HuH-7 (cell line): Measurements from ENCODE around the gene MPZL3.
"Not testable (repeated sequence)": the region's sequence is repeated elsewhere in the genome, so short reads cannot be mapped to it uniquely, and the experiment has no call there.

Experiments used
- DNase-seq: peaks from one replicate; pipeline ENCODE4 v3.0.0; 2011; ENCODE audit warnings: low spot score

The MPZL3 gene

DNA sequence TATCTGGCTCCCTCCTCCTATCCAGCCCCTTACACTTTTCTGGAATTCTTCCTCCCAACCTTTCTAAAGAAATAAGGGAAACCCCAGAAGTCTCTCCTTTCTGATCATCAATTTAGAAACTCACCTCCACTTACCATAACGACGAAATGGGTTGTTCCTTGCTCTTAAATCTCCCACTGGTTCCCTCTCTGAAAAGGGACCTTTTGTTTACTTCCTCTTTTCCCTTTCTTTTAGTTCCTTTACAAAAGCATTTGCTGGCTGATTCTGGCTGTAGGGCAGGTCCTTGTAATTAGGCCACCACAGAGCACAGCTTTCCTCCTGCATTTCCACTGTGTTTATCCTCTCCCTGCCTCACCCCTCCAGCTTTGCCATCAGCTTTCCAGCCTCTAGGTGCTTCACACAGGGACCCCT lies 39.4 kb downstream of the MPZL3 start:
- DNase-seq = no peak

DNA sequence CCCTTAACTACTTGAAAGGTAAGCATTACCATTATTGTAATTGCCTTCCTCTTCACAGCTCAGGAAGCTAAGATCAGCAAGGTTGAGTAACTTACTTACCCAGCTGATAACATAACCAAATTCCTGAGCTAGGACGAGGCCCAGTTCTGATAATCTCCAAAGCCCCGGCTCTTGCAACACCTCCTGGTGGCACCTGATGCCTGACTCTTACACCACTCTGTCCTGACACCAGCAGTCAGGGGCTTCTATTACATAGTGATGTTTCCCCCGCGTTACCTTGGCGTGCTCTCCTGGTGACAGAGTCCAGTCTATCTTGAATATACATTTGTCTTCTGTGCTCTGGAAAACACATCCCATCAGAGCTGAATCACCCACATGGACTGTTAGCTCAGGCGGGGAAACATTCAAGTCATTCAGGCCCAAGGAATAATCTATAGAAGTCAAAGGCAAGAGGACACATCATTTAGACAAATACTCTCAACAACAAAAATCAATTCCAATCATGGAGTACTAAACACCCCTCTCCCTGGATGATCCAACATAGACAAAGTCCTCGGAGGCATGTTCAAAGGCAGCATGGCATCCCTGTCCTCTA lies 39.9 kb downstream of the MPZL3 start:
- peak; percentile 66 for DNase-seq

DNA sequence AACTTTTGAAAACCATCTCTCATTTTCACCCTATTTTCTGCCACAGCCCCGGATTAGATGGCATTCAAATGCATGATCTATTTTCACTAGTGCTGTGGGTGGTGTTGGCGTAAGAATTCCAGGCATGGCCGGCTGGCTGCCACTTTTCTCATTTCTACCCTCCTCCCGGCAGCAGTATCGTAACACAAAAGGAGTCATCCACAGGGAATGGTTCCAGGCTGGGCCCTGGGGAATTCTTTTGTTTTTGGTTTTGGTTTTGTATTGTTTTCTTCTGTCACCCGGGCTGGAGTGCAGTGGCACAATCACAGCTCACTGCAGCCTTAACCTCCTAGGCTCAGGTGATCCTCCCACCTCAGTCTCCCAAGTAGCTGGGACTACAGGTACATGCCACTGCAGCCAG lies 41.2 kb downstream of the MPZL3 start:
- DNase-seq = no peak

DNA sequence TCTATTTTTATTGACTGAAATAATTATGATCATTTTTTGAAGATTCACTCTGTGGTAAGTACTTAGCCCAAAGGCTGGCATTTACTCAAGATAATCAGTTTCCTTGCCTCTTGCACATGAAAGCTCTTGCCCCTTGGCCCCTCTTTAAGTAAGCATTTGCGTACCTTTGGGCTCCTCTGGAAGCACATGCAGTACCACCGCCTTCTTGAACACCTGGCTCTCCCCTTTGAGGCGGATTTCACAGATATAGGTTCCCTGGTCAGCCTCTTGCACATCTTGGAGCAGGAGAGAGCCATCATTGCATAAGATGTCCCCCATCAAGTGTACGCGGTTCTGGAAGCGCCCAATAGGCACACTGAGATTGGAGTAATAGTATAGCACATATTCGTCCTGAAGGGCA lies 41.8 kb downstream of the MPZL3 start:
- DNase-seq = no peak

DNA sequence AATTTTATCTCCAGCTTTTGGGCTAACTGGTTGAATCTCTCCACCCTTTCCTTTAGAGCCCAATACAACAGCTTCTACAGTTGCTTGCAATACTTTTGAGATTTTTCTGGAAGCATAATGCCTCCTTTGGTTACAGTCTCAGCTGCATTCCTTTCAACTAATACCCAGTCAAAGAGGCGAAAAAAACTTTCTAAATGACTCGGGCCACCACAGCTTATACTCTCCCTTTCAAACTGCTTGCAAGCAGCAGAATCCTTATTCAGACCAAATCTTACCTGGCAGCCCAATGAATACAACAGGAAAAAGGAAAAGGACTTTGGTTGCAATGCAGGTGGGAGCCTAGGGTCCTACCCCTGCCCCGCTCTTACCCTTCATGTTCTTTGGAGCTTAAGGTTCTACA lies 43.1 kb downstream of the MPZL3 start:
- no peak for DNase-seq

DNA sequence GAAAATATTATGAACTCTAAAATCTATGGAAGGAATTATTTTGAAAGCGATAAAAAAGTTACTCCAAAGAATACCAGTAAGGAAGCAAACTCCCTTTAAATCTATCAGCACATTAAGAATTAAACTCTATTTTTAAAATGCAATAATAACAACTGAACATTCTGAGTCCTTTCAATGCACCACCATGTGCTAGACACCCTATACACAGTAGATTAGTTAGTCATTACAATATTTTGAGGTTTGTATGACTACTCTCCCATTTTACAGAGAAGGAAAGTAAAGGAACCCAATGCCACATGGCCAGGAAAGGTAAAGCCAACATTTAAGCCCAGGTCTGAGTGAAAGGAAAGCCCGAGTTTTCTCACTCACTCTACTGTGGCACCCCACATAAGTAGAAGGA lies 45.1 kb downstream of the MPZL3 start:
- DNase-seq = no peak

DNA sequence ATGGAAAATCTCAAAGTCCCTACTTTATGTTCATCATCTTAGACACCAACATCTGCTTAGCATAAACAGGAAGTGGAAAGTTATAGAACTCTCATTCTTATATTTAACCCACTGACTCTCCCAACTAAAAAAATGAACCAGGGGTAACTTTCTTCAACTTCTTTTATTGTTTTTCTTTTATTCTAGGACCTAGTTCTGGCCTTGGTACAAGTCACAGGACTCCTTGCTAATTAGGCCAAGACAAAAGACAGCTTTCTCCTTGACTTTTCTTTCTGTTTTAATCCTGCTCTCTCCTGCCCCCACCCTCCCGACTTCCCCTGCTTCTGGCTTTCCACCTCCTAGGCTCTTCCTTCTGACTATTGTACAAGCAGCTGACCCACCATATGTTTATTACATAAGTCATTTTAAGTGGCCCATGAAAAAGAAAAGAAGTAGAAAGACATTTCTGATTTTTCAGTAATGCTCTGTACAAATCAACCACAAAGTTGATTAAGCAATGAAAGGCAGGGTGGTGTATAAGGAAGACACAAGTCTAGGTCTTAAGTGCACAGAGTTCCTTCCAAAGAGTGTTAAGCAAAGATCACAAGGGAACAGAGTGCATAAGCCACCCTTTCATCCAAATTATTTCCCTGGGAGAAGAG lies 45.7 kb downstream of the MPZL3 start:
- no peak for DNase-seq

DNA sequence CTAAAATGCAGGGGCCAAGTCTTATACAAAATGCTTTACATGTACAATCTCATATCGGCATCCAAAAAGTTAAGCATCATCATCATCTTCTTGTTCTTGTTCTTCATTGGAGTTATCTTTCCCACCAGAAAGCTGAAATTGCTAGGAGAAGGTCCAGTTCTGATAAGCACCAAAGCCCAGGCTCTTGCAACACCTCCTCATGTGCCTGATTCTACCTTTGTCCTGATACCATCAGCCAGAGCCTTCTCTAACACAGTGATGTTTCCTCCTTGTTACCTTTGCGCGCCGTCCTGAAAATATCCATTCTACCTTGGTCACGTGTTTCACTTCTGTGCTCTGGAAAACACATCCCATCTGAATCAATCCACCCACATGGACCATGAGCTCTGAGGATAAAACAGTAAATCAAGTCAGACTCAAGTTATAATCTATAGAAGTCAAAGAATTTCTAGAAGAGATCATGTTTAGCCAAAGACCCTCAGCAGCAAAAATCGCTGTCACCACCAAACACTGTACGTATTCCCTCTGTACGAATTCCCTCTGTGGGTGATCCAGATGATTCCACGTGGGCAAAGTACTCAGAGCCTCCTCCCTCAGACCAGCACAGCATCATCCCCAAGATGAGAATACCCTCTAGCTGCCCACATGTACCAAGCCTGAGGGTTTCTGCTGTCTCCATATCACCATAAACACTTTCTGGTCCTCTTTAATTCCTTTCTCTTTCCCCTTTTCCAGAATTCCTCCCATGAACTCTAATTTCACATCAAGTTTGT lies 46.4 kb downstream of the MPZL3 start:
- no peak for DNase-seq

DNA sequence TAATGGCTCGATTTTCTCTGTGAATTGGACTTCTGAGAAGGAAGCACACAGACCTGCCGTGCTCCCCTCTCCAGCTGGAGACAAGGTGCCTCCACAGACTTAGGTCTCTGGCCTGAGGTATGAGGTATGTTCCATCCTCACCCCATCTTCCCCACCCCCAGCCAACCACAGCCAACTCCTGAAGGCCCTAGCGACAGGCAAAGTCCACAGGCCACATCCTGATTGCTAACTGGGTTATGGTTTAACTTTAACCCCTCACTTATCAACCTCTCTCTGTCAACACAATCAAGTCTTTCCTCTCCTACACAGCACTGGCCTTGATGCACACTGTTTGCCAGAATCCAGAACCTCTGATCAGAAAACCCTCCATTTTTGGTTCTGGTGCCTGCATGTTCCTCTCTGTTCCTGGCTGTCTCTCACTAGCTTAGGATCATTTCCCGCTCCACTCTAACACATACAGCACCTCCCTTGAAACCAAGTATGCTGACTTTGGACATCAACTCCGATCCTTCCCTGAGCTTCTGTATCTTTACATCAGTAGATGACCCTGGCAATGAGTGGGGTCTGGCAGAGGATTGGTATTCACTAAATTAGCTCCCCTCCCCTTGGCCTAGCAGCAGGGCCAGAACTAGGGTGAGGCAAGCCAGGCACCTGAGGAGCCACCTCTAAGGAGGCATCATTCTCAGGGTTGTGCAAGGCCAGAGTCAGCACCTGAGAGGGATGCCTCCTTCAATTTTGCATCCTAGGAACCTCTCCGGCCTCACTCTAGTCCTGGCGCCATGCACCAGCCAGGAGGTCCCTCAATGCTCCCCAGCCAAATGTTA lies 49.4 kb downstream of the MPZL3 start:
- peak; percentile 71 for DNase-seq

DNA sequence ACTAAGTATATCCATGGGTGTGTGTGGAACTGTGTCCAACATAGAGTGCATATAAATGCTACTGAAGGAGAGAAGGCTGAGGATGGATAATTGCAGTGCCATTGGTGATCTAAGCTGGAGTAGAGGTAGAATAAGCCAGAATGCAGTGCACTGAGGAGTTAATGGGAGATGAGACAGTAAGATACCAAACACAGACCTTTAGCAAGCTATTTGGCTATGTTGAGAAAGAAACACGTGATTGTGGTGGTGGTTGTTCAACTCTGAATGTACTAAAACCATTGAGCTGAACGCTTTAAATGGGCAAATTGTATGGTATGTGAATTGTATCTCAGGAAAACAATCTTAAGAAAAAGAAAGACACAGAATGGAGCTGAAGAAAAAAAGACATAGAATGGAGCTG lies 50.2 kb downstream of the MPZL3 start:
- no peak for DNase-seq

DNA sequence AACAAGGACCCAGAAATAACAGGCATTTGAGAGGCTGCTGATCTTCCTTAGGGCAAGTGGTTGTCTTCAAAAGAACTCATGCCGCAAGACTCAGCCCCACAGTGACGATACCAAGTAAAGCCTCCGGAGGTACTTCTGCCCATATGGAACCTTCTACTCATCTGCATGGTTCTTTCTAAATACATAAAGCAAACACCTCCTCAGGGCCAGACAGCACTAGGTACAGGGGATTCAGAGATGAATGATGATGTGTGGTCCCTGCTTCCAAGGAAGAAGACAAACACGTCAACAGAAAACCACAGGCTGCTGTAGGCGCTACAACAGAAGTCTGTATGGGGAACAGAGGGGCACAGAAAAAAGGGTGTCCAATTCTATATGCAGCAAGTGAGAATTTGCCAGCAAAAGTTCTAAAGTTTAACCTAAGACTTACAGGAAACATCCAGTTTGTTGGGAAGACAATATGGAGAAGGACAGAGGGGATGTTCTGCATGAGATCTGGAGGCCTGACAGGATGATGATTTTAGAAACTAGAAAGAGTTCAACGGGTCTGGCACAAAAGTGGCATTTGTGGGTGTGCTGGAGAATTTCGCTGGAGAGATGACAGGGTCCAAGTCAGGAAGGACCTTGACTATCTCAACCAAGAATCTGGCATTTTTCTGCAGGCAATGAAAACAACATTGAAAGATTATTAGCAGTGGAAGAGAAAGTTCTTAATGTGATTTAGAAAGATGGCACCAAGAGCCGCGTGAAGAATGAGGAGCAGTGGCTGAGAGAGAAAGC lies 51.1 kb downstream of the MPZL3 start:
- DNase-seq = no peak

DNA sequence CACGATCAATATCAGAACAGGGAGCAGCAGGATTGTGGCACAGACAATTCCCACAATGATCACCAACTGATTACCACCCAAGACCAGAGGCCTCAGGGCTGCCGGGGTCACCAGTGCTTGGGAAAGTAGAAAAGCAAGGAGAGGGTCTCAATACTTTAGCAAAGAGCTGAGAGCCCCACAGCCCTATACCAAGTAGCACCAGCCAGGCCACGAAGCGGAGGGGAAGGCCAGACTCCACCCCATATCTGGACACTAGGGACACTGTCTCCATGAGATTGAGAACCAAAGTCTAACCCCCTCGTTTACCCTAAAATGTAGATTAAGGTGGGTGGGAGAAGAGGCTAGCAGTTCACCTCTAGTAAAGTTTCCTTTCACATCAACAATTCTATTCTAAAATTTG lies 51.7 kb downstream of the MPZL3 start:
- DNase-seq = no peak

DNA sequence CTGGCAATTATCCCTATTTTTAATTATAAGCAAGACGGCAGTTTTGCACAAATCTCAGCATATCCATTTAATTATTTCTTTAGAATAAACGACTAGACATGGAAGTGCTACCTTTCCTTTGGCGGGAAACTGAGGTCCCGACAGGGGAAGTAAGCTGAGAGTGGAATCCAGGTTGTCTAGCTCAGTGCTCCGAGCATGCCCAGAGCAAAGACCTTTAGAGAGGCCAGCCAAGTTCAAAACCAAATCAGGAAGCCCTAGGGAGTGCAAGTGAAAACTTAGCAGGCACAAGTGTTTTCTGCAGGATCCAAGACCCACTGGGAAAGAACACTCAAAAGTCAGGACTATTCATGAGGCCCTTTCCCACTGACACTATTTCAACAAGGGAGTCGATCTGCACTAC lies 53.0 kb downstream of the MPZL3 start:
- no peak for DNase-seq

DNA sequence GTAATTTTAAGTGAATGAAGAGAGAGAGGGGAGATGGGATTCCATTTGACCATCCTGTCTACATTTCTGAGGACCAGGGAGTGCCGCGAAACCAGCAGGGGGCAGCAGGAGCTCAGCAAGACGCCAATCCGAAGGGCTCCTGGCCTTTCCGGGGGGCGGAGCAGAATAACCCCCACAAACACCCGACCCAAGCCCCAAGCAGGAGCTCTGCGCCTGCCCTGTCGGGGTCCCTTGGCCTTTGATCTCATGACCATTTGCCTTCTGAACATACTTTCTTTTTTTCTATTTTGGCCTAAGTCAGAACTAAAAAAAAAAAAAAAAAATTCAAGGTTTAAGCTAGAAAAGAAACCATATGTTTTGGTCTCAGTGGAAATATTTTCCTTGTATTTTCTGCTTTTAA lies 53.8 kb downstream of the MPZL3 start:
- peak; percentile 71 for DNase-seq

DNA sequence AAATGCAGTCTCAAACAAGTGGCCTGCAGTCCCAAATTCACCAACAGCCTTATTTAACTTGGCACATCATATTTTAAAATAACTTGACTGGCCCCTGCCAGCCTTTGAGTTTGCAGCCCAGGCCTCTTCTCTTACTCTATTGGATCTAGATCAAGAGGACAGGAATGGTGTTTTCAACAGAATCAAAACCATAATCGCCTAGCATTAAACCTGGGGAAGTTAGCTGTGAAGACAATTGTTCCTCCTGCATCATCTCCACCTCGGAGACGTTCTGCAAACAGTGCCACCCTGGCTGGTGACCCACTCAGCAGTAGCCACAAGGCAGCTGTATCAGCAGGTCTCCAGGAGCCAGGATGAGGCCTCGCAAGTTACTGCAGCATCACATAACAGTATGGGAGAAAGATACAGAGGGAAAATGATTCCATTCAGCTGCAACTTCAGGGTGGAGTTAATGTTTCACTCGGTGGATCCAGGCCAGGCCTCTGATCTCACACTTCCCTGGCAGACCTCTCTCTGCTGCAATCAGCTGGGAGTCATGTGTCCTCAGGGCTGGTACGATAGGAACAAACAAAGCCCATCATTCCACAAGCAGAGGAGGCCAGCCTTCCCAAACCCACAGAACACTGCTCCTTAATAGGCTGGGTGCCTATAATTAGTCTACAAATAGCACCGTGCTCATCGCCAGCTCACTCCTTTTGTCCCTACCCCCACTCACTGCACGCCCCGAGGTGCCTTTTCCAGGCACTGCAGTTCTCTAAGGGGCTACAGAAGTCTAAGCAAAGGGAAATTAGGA lies 57.1 kb downstream of the MPZL3 start:
- DNase-seq = peak; percentile 84

DNA sequence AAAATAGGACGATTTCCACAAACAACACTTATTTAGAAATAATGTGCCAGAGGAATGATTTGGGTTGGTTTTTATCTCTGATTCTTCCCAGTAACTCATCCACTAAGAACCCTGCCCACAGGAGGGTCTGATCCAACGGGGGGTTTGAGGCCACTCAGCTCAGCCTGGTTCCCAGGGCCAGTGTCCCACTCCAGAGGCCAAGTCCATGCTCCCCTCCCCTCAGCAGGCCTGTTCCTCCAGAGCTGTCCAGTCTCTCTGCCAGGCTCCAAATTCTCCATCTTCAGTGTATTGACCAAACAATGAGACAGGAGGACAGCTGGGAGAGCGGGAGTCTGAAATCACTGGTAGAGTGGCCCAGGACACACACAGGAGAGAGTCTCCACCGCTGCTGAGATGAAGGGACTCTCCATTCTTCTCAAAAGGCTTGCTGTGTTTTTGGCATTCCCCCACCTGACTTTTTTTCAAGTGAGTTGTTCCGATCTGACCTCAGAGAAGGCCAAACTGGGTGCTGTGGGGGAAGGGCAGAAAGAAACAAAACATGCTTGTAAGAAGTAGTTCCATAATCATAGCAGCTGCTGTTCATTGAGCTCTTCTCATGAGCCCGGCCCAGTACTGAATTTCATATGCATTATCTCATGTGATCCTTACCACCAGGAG lies 58.1 kb downstream of the MPZL3 start:
- no peak for DNase-seq

DNA sequence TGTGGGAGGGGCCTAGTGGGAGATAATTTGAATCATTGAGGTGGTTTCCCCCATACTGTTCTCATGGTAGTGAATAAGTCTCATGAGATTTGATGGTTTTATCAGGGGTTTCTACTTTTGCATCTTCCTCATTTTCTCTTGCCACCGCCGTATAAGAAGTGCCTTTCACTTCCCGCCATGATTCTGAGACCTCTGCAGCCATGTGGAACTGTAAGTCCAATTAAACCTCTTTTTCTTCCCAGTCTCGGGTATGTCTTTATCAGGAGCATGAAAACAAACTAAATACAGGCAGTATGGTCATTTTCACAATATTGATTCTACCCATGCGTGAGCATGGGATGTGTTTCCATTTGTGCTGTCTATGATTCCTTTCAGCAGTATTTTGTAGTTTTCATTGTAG lies 59.3 kb downstream of the MPZL3 start:
- DNase-seq = not testable (repeated sequence)

DNA sequence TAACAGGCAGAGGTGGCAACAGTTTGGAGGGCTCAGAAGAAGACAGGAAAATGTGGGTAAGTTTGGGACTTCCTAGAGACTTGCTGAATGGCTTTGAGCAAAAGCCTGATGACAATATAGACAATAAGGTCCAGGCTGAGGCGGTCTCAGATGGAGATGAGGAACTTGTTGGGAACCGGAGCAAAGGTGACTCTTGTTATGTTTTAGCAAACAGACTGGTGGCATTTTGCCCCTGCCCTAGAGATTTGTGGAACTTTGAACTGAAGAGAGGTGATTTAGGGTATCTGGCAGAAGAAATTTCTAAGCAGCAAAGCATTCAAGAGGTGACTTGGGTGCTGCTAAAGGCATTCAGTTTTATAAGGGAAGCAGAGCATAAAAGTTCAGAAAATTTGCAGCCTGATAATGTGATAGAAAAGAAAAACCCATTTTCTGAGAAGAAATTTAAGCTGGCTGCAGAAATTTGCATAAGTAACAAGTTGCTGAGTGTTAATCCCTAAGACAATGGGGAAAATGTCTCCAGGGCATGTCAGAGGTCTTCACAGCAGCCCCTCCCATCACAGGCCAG lies 61.1 kb downstream of the MPZL3 start:
- not testable (repeated sequence) for DNase-seq

DNA sequence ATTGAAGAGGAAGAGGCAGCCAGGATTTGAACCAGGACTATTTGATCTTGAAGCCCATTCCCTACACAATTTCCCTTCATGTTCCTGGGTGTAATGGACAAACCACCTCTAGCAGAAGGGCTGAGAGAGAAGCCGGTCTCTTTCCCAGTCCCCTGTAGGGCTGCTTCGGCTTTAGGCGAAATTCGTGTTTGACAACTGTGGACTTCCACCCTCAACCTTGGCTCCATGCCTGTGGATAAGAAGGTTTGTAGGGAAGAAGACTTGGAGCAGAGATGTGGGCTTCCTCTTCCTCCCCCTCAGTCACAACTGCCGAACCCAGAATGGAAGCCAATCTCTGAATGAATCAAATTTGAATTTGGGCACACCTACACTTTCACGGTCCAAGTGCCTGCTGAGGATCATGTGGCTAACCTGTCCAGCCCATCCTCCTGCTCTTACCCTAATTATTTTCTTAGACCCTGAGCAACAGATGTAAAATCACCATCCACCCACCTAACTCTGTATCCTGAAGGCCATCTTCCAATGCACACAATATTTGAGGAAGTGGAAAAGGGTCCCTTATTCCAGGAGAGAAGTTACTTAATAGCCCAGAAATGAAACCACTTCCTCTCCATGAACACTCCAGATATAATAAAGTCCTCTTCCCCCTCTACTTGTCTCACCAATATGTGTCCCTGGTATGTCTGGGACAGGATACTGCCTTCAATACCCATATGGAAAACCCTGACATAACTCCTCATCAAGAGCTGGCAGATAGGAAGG lies 65.6 kb downstream of the MPZL3 start:
- no peak for DNase-seq
